DOHH2 (cell line): ENCODE results near the gene ATP5F1D.

Source experiments
- H3F3A ChIP-seq: fragments of 200-600 bp; sonication (generic), shearing (Covaris generic); 2 replicates; pipeline ENCODE4 v1.6.0; 2016; ENCODE audit warnings: antibody characterized with exemption, mild to moderate bottlenecking; ENCODE audit not compliant: control insufficient read depth, insufficient read depth
- H3K27ac ChIP-seq: fragments of 200-600 bp; sonication (generic); 2 replicates; pipeline ENCODE4 v1.5.1; 2014; ENCODE audit warnings: low read depth, mild to moderate bottlenecking, low read length, moderate library complexity
- H3K27me3 ChIP-seq: fragments of 200-600 bp; sonication (generic); 2 replicates; pipeline ENCODE4 v1.6.1; 2014; ENCODE audit warnings: mild to moderate bottlenecking, low read length, mixed read lengths; ENCODE audit not compliant: control insufficient read depth
- H3K36me3 ChIP-seq: fragments of 200-600 bp; sonication (generic); 2 replicates; pipeline ENCODE4 v1.6.1; 2014; ENCODE audit warnings: mild to moderate bottlenecking, low read length, moderate library complexity, mixed read lengths; ENCODE audit not compliant: control insufficient read depth
- H3K4me1 ChIP-seq: fragments of 200-600 bp; sonication (generic); 2 replicates; pipeline ENCODE4 v1.6.1; 2014; ENCODE audit warnings: mild to moderate bottlenecking, low read length, mixed read lengths; ENCODE audit not compliant: control insufficient read depth
- H3K4me2 ChIP-seq: fragments of 200-600 bp; sonication (generic); 2 replicates; pipeline ENCODE4 v1.6.0; 2014; ENCODE audit warnings: mild to moderate bottlenecking, low read length, moderate library complexity
- H3K4me3 ChIP-seq: fragments of 200-600 bp; sonication (generic); 2 replicates; pipeline ENCODE4 v1.5.1; 2014; ENCODE audit warnings: mild to moderate bottlenecking, low read length, mixed read lengths
- H3K79me2 ChIP-seq: fragments of 200-600 bp; sonication (generic); 2 replicates; pipeline ENCODE4 v1.6.1; 2014; ENCODE audit warnings: mild to moderate bottlenecking, low read length, mixed read lengths; ENCODE audit not compliant: control insufficient read depth
- H3K9me2 ChIP-seq: fragments of 200-600 bp; sonication (generic); replicated peaks from 2 replicates; pipeline ENCODE4 v1.6.1; 2014; ENCODE audit warnings: mild to moderate bottlenecking, low read length, mixed read lengths; ENCODE audit not compliant: control insufficient read depth
- H3K9me3 ChIP-seq: fragments of 200-600 bp; sonication (generic); 2 replicates; pipeline ENCODE4 v1.6.1; 2014; ENCODE audit warnings: antibody characterized with exemption, low read length, mixed read lengths; ENCODE audit not compliant: control insufficient read depth, insufficient read depth
- H4K20me1 ChIP-seq: fragments of 200-600 bp; sonication (generic); 2 replicates; pipeline ENCODE4 v1.6.0; 2014; ENCODE audit warnings: low read depth, mild to moderate bottlenecking, antibody characterized with exemption, low read length, moderate library complexity; ENCODE audit not compliant: control insufficient read depth, insufficient read depth
- CTCF ChIP-seq: fragments of 200-600 bp; sonication (generic); IDR thresholded peaks from one replicate; pipeline ENCODE4 v1.5.1; 2014; ENCODE audit warnings: antibody characterized with exemption, mild to moderate bottlenecking, low read depth, low read length; ENCODE audit not compliant: poor library complexity, severe bottlenecking
- EZH2phosphoT487 ChIP-seq: fragments of 200-600 bp; sonication (generic); IDR thresholded peaks from 2 replicates; pipeline ENCODE4 v1.6.1; 2017; ENCODE audit warnings: borderline replicate concordance, mild to moderate bottlenecking, antibody characterized with exemption, low read length, moderate library complexity, mixed read lengths

ATP5F1D gene

GRCh38 chr19:1266916-1267476, 25.4 kb downstream of the ATP5F1D start:
- H3K36me3 ChIP-seq = peaks cover 34% of the 10 kb centered on the region
- H3K9me2 ChIP-seq = no peaks in the 10 kb centered on the region
- H3K27me3 ChIP-seq = no peaks in the 10 kb centered on the region; the same call in 1 of the 2 replicates
- peaks cover 89% of the 10 kb centered on the region for H3K4me1 ChIP-seq
- TF ChIP-seq CTCF (peak; percentile 98), EZH2phosphoT487 (no peak)
- peaks cover 59% of the 10 kb centered on the region for H3F3A ChIP-seq
- H3K4me3 ChIP-seq = peak overlapping the region; percentile 63
- peak overlapping the region; percentile 95 for H3K4me2 ChIP-seq
- peaks cover 40% of the 10 kb centered on the region for H3K79me2 ChIP-seq
- peaks cover 19% of the 10 kb centered on the region for H4K20me1 ChIP-seq
- H3K9me3 ChIP-seq = no peaks in the 10 kb centered on the region
- H3K27ac ChIP-seq = peak overlapping the region; percentile 95

GRCh38 chr19:1267477-1268225, 26.1 kb downstream of the ATP5F1D start:
- Histone ChIP-seq H3K4me1 (peaks cover 89% of the 10 kb centered on the region), H3F3A (peaks cover 62% of the 10 kb centered on the region), H3K4me3 (peak overlapping the region; percentile 63), H3K4me2 (peak overlapping the region; percentile 95), H3K9me3 (no peaks in the 10 kb centered on the region), H3K79me2 (peaks cover 40% of the 10 kb centered on the region), H4K20me1 (peaks cover 19% of the 10 kb centered on the region), H3K36me3 (peaks cover 37% of the 10 kb centered on the region), H3K9me2 (no peaks in the 10 kb centered on the region), H3K27ac (peak overlapping the region; percentile 95), H3K27me3 (no peaks in the 10 kb centered on the region; the same call in 1 of the 2 replicates)
- TF ChIP-seq CTCF (no peak), EZH2phosphoT487 (no peak)

- no peak for TF ChIP-seq CTCF
- TF ChIP-seq EZH2phosphoT487 = no peak
- no peaks in the 10 kb centered on the region for H3K9me2 ChIP-seq
- H3K36me3 ChIP-seq = peaks cover 45% of the 10 kb centered on the region
- peaks cover 19% of the 10 kb centered on the region for H4K20me1 ChIP-seq
- no peaks in the 10 kb centered on the region for H3K9me3 ChIP-seq
- peaks cover 46% of the 10 kb centered on the region for H3K79me2 ChIP-seq
- peak overlapping the region; percentile 2; the same call in 1 of the 2 replicates for H3K27ac ChIP-seq
- H3K27me3 ChIP-seq = no peaks in the 10 kb centered on the region; the same call in 1 of the 2 replicates
- peak overlapping the region; percentile 95 for H3K4me2 ChIP-seq
- peaks cover 61% of the 10 kb centered on the region for H3F3A ChIP-seq
- peak overlapping the region; percentile 97 for H3K4me3 ChIP-seq
- H3K4me1 ChIP-seq = peaks cover 87% of the 10 kb centered on the region
Observed at GRCh38 chr19:1268226-1269064, 26.9 kb downstream of the ATP5F1D start.
